Stimulated activated CD4-positive, alpha-beta T cell treated with anti-CD3 and anti-CD28 coated beads, Interleukin-4, amount 100 ng/mL, for 24 hours (primary cell): Measurements from ENCODE around the gene CHAC1.
"Not testable (repeated sequence)": the region's sequence is repeated elsewhere in the genome, so short reads cannot be mapped to it uniquely, and the experiment has no call there.

Experiments
- DNase-seq: peaks from one replicate; pipeline ENCODE4 v3.0.0-alpha.2; 2020

CHAC1 gene

GRCh38 chr15:40958723-40959122 lies 5.5 kb downstream of the CHAC1 start:
- no peak for DNase-seq

- DNase-seq = no peak
These were observed 6.3 kb downstream of the CHAC1 start for GRCh38 chr15:40959331-40960141.

- DNase-seq = no peak
These were observed 7.0 kb downstream of the CHAC1 start for GRCh38 chr15:40960151-40960885.

- DNase-seq = no peak
These were observed 7.7 kb downstream of the CHAC1 start for GRCh38 chr15:40960925-40961324.

GRCh38 chr15:40961740-40962139 lies 8.5 kb downstream of the CHAC1 start:
- not testable (repeated sequence) for DNase-seq

GRCh38 chr15:40962317-40962716 lies 9.0 kb downstream of the CHAC1 start:
- DNase-seq = not testable (repeated sequence)

- no peak for DNase-seq
These were observed 9.9 kb downstream of the CHAC1 start for GRCh38 chr15:40963201-40963600.

GRCh38 chr15:40964006-40964405 lies 10.7 kb downstream of the CHAC1 start:
- no peak for DNase-seq

- no peak for DNase-seq
These were observed 11.4 kb downstream of the CHAC1 start for GRCh38 chr15:40964634-40965033.

GRCh38 chr15:40968290-40969085 lies 15.2 kb downstream of the CHAC1 start:
- no peak for DNase-seq

- DNase-seq = no peak
These were observed 16.1 kb downstream of the CHAC1 start for GRCh38 chr15:40969363-40969762.

GRCh38 chr15:40974879-40975278 lies 21.6 kb downstream of the CHAC1 start:
- DNase-seq = no peak

- DNase-seq = no peak
These were observed 23.5 kb downstream of the CHAC1 start for GRCh38 chr15:40976819-40977218.

GRCh38 chr15:40978141-40978540 lies 24.9 kb downstream of the CHAC1 start:
- no peak for DNase-seq

GRCh38 chr15:40978562-40978961 lies 25.3 kb downstream of the CHAC1 start:
- no peak for DNase-seq

GRCh38 chr15:40981186-40981585 lies 27.9 kb downstream of the CHAC1 start:
- DNase-seq = no peak

- no peak for DNase-seq
These were observed 29.6 kb downstream of the CHAC1 start for GRCh38 chr15:40982855-40983254.

- DNase-seq = no peak
These were observed 31.1 kb downstream of the CHAC1 start for GRCh38 chr15:40984406-40984805.

GRCh38 chr15:40984964-40985363 lies 31.7 kb downstream of the CHAC1 start:
- no peak for DNase-seq

- DNase-seq = no peak
These were observed 32.5 kb downstream of the CHAC1 start for GRCh38 chr15:40985541-40986330.

- DNase-seq = no peak
These were observed 33.5 kb downstream of the CHAC1 start for GRCh38 chr15:40986820-40987219.

- no peak for DNase-seq
These were observed 34.9 kb downstream of the CHAC1 start for GRCh38 chr15:40988156-40988555.

- DNase-seq = no peak
These were observed 36.8 kb downstream of the CHAC1 start for GRCh38 chr15:40990080-40990479.
